ENCODE measurements around the gene PALLD. TPM values are rescaled to one million over a fixed set of nuclear protein-coding genes. Genes with fewer than 3 reads are reported as not detected.

PALLD gene
- total and polyA plus RNA-seq, 2 of the 8 experiments (the other 6 are each of a cell fraction or from before 2014, with no cell fraction given), result 10.5 to 25.0 TPM

GRCh38 chr4:168585168-168586091, 88.6 kb downstream of the PALLD start (continued):
- TF ChIP-seq FOSL1 (IDR thresholded peaks at IDR 0.05; ENCODE audit: insufficient read depth, low read depth, low read length) (no peak), CHD2 (IDR thresholded peaks at IDR 0.05; ENCODE audit: low read length) (no peak), RBBP5 (IDR thresholded peaks at IDR 0.05; ENCODE audit: borderline replicate concordance, low read depth, low read length) (no peak), CBX5 (IDR thresholded peaks at IDR 0.05; ENCODE audit: low read depth, low read length) (no peak), BCL11A (IDR thresholded peaks at IDR 0.05; ENCODE audit: low read depth in 2 of 2, low read length in 2 of 2) (no peak), TCF12 (IDR thresholded peaks at IDR 0.05; ENCODE audit: low read depth, low read length) (no peak), RAD21 (IDR thresholded peaks at IDR 0.05 in 1 of 2, conservative IDR thresholded peaks at IDR 0.05 in 1 of 2; ENCODE audit: low read depth in 2 of 2, low read length in 2 of 2) (peak; percentile 91 to 94)

Measured in H1 (cell line).